GM20000 (cell line): ENCODE data around the gene SLC4A7.

ENCODE experiments used
- DNase-seq: peaks from one replicate; pipeline ENCODE4 v3.0.0; 2012; ENCODE audit warnings: low spot score
- TF ChIP-seq, protein P1 (sequence below): IDR thresholded peaks from 2 replicates; pipeline ENCODE4 v1.5.1; 2012; ENCODE audit warnings: mild to moderate bottlenecking, control low read depth; ENCODE audit errors: extremely low read depth, missing control alignments

Gene SLC4A7

GRCh38 chr3:27521179-27521871 is 37.1 kb upstream of the SLC4A7 start:
- TF ChIP-seq, protein P1, sequence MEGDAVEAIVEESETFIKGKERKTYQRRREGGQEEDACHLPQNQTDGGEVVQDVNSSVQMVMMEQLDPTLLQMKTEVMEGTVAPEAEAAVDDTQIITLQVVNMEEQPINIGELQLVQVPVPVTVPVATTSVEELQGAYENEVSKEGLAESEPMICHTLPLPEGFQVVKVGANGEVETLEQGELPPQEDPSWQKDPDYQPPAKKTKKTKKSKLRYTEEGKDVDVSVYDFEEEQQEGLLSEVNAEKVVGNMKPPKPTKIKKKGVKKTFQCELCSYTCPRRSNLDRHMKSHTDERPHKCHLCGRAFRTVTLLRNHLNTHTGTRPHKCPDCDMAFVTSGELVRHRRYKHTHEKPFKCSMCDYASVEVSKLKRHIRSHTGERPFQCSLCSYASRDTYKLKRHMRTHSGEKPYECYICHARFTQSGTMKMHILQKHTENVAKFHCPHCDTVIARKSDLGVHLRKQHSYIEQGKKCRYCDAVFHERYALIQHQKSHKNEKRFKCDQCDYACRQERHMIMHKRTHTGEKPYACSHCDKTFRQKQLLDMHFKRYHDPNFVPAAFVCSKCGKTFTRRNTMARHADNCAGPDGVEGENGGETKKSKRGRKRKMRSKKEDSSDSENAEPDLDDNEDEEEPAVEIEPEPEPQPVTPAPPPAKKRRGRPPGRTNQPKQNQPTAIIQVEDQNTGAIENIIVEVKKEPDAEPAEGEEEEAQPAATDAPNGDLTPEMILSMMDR = no peak
- DNase-seq = no peak

- TF ChIP-seq, protein P1 = no peak
- DNase-seq = no peak
Observed at GRCh38 chr3:27511724-27512422, 27.7 kb upstream of the SLC4A7 start.

DNA sequence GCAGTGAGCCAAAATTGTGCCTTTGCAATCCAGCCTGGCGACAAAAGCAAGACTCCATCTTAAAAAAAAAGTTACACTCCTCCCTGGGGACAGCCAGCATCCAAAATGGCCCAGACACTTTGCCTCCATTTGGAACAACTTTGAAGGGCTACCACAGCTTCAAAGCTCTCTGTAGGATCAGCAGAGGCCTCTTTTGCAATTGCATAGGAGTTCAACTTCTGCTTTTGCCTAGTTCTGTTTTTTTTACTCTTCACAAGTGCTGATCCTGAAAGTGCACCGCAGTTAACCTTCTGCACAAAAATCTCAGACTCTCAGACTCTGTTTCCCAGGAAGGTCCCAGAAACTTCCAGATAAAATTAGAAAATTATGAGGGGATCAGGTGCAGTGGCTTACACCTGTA is 25.2 kb upstream of the SLC4A7 start:
- DNase-seq = no peak
- TF ChIP-seq, protein P1 = no peak

GRCh38 chr3:27508424-27508823 is 24.2 kb upstream of the SLC4A7 start:
- TF ChIP-seq, protein P1 = no peak
- DNase-seq = no peak

DNA sequence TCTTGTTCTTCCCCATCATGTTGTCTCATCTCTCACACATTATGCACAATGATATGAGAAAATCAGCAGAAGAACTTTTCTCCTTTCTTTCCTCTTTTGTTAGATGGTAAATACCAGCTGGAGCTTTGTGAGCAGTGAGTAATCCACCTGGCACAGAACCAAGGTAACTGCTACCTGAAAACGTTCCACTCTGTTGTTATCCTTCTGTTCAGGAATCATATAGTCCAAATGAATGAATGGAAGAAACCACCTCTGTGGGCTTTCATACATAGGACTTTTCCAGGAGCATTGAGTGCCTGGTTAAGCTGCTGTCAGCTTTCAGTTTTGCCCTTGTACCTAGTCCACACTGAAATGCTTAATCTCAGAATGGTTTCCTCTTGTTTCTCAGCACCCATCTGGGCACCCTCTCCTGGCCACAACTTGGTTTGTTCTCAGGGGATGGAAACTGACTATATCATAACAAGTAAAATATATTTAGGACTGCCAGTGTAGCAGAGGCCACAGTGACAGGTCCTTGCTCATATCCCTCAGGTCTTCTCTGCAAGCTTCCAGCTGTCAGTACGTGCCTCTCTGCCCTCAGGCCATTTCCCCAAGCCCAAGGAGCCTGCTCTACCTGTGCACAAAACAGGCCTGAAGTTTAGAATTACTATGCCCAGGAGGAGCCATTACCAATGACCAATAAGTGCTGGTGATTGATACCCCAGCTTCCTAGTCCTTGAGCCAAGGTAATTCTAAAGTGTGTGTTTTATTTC is 23.5 kb upstream of the SLC4A7 start:
- TF ChIP-seq, protein P1 = no peak
- no peak for DNase-seq

- TF ChIP-seq, protein P1 = no peak
- DNase-seq = no peak
Observed at GRCh38 chr3:27507111-27507510, 22.9 kb upstream of the SLC4A7 start.

GRCh38 chr3:27504749-27505148 is 20.6 kb upstream of the SLC4A7 start:
- no peak for DNase-seq

More at GRCh38 chr3:27504749-27505148, 20.6 kb upstream of the SLC4A7 start:
- TF ChIP-seq, protein P1 = no peak
